MCF 10A (cell line): ENCODE data around the gene GPR27. TPM values are rescaled to one million over a fixed set of nuclear protein-coding genes. Genes with fewer than 3 reads are reported as not detected.

Experiments used
- BruUV-seq: library from RNA; stranded (reverse); fragments of 400-500 nt; replicated peaks from 2 replicates; lab custom pipeline; 2021; lab: Mats Ljungman, UMichigan
- CTCF ChIA-PET: fragments of 300-600 bp; sonication (Branson Sonifier 250); formaldehyde crosslinking; extraction: SDS; loops from one replicate; lab custom pipeline; 2021; ENCODE audit warnings: antibody characterized with exemption, inconsistent platforms; lab: Yijun Ruan, JAX
- POLR2A ChIA-PET: fragments of 300-600, 350-650 bp; sonication (Branson Sonifier 250); formaldehyde crosslinking; extraction: SDS; loops from one replicate; lab custom pipeline; 2020; ENCODE audit warnings: antibody characterized with exemption, inconsistent platforms; lab: Yijun Ruan, JAX
- DNase-seq: peaks from one replicate; pipeline ENCODE4 v3.0.0-alpha.2; 2018; ENCODE audit not compliant: unreplicated experiment
- H3K27ac Mint-ChIP-seq: one replicate; pipeline ENCODE4 v1.8.0; 2022; ENCODE audit warnings: mild to moderate bottlenecking, low read depth, mixed read lengths; ENCODE audit not compliant: unreplicated experiment
- H3K27me3 Mint-ChIP-seq: one replicate; pipeline ENCODE4 v1.8.0; 2022; ENCODE audit warnings: mixed read lengths; ENCODE audit not compliant: insufficient read depth, unreplicated experiment
- H3K36me3 Mint-ChIP-seq: one replicate; pipeline ENCODE4 v1.8.0; 2022; ENCODE audit warnings: mild to moderate bottlenecking, moderate library complexity, mixed read lengths; ENCODE audit not compliant: insufficient read depth, unreplicated experiment
- H3K4me1 Mint-ChIP-seq: one replicate; pipeline ENCODE4 v1.8.0; 2022; ENCODE audit warnings: mixed read lengths; ENCODE audit not compliant: insufficient read depth, unreplicated experiment
- H3K4me3 Mint-ChIP-seq: one replicate; pipeline ENCODE4 v1.8.0; 2022; ENCODE audit warnings: mild to moderate bottlenecking, moderate library complexity, mixed read lengths; ENCODE audit not compliant: unreplicated experiment
- H3K9me3 Mint-ChIP-seq: one replicate; pipeline ENCODE4 v1.8.0; 2022; ENCODE audit warnings: mixed read lengths; ENCODE audit not compliant: unreplicated experiment
- intact Hi-C: fragments of 100-400 bp; cut with micrococcal nuclease; formaldehyde crosslinking; loops from 2 replicates; pipeline ENCODE4 v1.14.1; 2022
- total RNA-seq: library from RNA; stranded (reverse); gene quantifications from 2 replicates; pipeline ENCODE4 v1.2.3, GENCODE V29; 2022
- TF ChIP-seq, protein P1 (sequence below): fragments of 200-600 bp; IDR thresholded peaks from one replicate; pipeline ENCODE4 v1.8.0; 2022; ENCODE audit warnings: antibody characterized with exemption, mild to moderate bottlenecking; ENCODE audit not compliant: unreplicated experiment

GPR27 gene
- total RNA-seq, 1 experiment from 2014 or later, result 4.4 TPM

DNA sequence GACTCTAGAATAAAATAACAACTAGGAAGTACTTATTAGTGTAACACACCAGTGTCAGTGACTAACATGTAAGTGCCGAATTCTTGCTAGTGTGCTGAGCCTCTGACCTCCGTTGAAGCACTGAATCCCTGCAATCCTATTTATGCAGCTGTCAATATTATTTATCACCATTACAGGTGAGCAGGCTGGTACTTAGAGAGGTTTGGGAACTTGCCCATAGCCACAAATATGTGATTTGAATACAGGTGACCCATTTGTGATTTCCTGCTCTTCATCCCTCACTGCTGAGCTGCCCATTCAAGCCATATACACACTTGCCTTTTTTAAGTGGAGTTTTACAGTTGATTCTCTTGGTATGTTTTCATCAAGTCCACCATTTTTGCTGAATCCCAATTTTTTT lies 40.6 kb upstream of the GPR27 start:
- CTCF ChIA-PET, result interaction anchor here (0.6 to 2.9 kb wide), 5 partner anchors 11 to 1188 kb away, joined by 3 to 19 read pairs (median 3); no protein-coding TSS in a partner anchor
- no peaks in the 10 kb centered on the region for H3K9me3 Mint-ChIP-seq

DNA sequence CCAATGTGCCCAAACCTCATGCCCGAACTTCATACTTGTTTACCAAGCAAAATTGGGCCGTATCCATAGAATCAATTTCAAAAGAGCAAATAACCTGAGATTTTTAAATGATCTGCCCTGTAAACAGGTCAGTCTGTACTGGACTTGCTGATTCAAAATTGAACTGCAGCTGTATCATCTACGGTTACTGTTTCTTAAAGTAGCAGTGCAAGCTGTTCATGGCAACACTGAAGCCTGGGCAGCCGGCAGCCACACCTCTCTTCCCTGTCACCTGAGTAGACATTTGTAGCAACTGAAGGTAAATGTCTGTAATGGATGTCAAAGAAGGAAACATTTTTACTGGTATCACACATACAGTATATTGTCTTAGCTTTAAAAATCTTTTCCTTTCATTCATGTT lies 39.1 kb upstream of the GPR27 start:
- Mint-ChIP-seq H3K36me3 (no peaks in the 10 kb centered on the region), H3K9me3 (no peaks in the 10 kb centered on the region), H3K27me3 (no peaks in the 10 kb centered on the region), H3K4me3 (no peak overlapping the region), H3K27ac (no peak overlapping the region), H3K4me1 (no peaks in the 10 kb centered on the region)
- TF ChIP-seq, protein P1, sequence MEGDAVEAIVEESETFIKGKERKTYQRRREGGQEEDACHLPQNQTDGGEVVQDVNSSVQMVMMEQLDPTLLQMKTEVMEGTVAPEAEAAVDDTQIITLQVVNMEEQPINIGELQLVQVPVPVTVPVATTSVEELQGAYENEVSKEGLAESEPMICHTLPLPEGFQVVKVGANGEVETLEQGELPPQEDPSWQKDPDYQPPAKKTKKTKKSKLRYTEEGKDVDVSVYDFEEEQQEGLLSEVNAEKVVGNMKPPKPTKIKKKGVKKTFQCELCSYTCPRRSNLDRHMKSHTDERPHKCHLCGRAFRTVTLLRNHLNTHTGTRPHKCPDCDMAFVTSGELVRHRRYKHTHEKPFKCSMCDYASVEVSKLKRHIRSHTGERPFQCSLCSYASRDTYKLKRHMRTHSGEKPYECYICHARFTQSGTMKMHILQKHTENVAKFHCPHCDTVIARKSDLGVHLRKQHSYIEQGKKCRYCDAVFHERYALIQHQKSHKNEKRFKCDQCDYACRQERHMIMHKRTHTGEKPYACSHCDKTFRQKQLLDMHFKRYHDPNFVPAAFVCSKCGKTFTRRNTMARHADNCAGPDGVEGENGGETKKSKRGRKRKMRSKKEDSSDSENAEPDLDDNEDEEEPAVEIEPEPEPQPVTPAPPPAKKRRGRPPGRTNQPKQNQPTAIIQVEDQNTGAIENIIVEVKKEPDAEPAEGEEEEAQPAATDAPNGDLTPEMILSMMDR, result no peak
- POLR2A ChIA-PET, result interaction anchor here (1.7 kb wide), 1 partner anchor 10 kb away, joined by 5 read pairs; no protein-coding TSS in a partner anchor
- CTCF ChIA-PET, result interaction anchor here (0.8 to 2.9 kb wide), 4 partner anchors 10 to 161 kb away, joined by 4 to 19 read pairs (median 7); partner anchors contain the start of gene EIF4E3
- BruUV-seq, result no TSS peak
- intact Hi-C loops, result loop anchor here (5.0 kb wide), 1 partner anchor 143 kb away; no protein-coding TSS in a partner anchor
- DNase-seq, result no peak

More for the DNA sequence above, 40.6 kb upstream of the GPR27 start:
- TF ChIP-seq, protein P1, result no peak
- Mint-ChIP-seq H3K36me3 (no peaks in the 10 kb centered on the region), H3K27ac (no peak overlapping the region), H3K4me1 (no peaks in the 10 kb centered on the region), H3K27me3 (no peaks in the 10 kb centered on the region), H3K4me3 (no peak overlapping the region)
- POLR2A ChIA-PET, result interaction anchor here (0.6 to 1.7 kb wide), 3 partner anchors 11 to 17 kb away, joined by 3 to 5 read pairs (median 4); no protein-coding TSS in a partner anchor
- no peak for DNase-seq
- BruUV-seq, result no TSS peak
- intact Hi-C loops, result loop anchor here (5.0 kb wide), 1 partner anchor 144 kb away; no protein-coding TSS in a partner anchor

DNA sequence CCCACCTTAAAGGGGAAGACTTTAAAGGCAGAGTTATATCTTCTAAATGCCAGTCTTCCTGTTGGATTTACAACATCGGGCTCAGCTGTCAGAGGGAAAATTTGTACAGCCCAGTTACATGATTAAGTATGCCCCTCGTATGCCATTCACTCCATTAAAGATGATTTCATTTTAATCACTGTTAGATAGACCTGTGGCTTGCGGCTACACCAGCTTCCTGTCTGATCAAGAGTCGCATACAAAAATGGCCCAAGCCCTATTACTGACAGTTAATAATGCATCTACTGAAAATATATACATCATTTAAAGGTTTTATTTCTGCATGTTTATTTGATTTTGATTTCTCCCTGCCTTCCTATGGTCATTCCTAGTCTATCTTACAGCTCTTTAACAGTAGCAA lies 35.6 kb upstream of the GPR27 start:
- Mint-ChIP-seq H3K27me3 (no peaks in the 10 kb centered on the region), H3K4me3 (no peak overlapping the region), H3K4me1 (no peaks in the 10 kb centered on the region), H3K27ac (no peak overlapping the region), H3K36me3 (no peaks in the 10 kb centered on the region), H3K9me3 (no peaks in the 10 kb centered on the region)
- TF ChIP-seq, protein P1, result no peak
- BruUV-seq, result no TSS peak
- ChIA-PET POLR2A (no interaction called here), CTCF (interaction anchor here (0.6 to 1.2 kb wide), 2 partner anchors 12 to 146 kb away, joined by 3 to 9 read pairs; no protein-coding TSS in a partner anchor)
- DNase-seq, result no peak
- intact Hi-C loops, result no loop called here

DNA sequence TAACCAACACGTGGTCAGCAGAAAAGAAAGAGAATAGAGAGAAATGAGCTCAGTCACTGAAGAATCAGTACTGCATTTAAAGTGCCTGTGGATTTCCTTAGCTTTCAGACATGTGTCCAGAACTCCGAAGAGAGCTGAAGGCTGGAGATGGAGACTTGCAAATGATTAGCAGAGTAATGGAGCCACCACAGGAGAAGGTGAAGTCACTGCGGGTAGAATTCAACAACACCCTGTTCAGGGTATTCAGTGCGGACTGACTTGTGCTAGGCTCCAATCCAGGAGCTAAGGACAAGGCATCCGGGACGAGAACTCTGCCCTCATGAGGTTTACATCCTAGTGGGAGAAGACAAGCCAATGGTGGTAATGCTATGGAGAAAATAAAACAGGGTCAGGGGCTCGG lies 32.7 kb upstream of the GPR27 start:
- ChIA-PET CTCF (interaction anchor here (1.1 to 2.3 kb wide), 2 partner anchors 9 to 10 kb away, joined by 12 to 20 read pairs; no protein-coding TSS in a partner anchor), POLR2A (no interaction called here)
- BruUV-seq, result no TSS peak
- intact Hi-C loops, result no loop called here
- H3K27me3 Mint-ChIP-seq, result no peaks in the 10 kb centered on the region
- DNase-seq, result no peak
- H3K9me3 Mint-ChIP-seq, result no peaks in the 10 kb centered on the region
- H3K4me1 Mint-ChIP-seq, result no peaks in the 10 kb centered on the region
- H3K36me3 Mint-ChIP-seq, result no peaks in the 10 kb centered on the region
- no peak overlapping the region for H3K27ac Mint-ChIP-seq
- TF ChIP-seq, protein P1, result no peak
- H3K4me3 Mint-ChIP-seq, result no peak overlapping the region
